HG03039 (cell line): ENCODE results near the gene LAPTM5.

Experiments used
- ATAC-seq: cut with Tn5 transposase; IDR thresholded peaks from one replicate; pipeline ENCODE4 v1.9.1; 2021; ENCODE audit warnings: mild to moderate bottlenecking, moderate library complexity; ENCODE audit not compliant: unreplicated experiment

Gene LAPTM5

DNA sequence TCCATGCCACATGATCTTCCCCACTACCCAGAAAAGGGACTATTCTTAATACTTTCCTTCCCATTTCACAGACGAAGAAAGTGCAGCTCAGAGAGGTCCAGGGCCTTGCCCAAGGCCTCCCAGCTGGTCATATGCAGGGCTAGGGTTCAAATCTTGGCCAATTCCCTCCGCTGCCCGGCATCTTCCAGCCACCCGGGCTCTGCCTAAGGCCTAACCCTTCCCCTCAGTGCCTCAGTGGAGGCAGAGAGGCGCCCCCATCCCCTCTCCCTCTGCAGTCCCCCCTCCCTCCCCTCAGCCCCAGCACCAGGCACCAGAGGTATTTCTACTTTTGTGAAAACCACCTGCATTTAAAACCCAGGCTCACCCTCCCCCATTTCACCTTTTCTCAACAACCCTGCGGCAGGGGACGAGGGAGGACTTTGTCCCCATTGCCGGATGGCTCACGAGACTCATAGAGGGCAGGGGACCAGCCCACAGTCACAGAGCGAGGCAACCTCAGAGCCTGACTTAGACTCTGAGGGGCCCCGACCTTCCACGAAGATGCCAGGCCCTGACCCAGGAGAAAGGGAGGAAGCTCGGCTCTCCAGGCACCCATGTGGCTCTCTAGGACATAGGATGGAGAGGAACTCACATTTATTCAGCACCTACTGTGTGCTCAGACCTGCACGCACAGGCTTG, 12.3 kb downstream of the LAPTM5 start:
- ATAC-seq: no peak

- ATAC-seq: no peak
Measured at GRCh38 chr1:30744060-30744756, 13.4 kb downstream of the LAPTM5 start.

- ATAC-seq: no peak
Measured at GRCh38 chr1:30743584-30744059, 14.0 kb downstream of the LAPTM5 start.

GRCh38 chr1:30742963-30743559, 14.5 kb downstream of the LAPTM5 start:
- no peak for ATAC-seq

- ATAC-seq: no peak
Measured at GRCh38 chr1:30742300-30742962, 15.1 kb downstream of the LAPTM5 start.

DNA sequence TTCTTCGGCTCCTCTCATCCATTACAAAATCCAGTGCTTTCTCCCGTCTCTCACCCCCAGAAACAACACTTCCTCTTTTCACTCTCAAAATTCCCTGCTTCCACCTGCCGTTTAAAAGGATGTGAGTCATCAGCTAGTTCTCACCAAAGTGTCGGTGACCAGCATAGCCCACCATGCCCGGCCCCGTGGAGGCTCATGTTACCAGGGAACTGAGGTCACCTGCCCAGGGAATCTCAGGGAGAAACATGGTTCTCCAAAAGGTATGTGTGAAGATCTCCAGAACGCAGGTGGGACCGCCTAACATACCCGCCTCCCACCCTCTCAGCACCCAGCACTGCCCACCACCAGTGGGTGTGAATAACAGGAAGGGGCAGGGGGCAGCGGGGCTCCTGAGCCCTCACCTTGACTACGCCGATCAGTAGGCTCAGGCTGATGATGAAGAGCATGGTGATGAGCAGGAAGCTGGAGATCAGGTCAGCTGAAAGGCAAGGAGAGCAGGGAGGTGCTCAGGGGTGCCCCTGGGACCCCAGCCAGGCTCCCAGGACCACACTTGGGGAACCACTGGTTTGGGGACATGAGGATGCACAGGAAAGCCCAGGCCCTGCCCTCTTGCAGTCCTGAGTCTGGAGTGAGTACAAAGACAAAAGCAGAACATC, 16.2 kb downstream of the LAPTM5 start:
- ATAC-seq: no peak

DNA sequence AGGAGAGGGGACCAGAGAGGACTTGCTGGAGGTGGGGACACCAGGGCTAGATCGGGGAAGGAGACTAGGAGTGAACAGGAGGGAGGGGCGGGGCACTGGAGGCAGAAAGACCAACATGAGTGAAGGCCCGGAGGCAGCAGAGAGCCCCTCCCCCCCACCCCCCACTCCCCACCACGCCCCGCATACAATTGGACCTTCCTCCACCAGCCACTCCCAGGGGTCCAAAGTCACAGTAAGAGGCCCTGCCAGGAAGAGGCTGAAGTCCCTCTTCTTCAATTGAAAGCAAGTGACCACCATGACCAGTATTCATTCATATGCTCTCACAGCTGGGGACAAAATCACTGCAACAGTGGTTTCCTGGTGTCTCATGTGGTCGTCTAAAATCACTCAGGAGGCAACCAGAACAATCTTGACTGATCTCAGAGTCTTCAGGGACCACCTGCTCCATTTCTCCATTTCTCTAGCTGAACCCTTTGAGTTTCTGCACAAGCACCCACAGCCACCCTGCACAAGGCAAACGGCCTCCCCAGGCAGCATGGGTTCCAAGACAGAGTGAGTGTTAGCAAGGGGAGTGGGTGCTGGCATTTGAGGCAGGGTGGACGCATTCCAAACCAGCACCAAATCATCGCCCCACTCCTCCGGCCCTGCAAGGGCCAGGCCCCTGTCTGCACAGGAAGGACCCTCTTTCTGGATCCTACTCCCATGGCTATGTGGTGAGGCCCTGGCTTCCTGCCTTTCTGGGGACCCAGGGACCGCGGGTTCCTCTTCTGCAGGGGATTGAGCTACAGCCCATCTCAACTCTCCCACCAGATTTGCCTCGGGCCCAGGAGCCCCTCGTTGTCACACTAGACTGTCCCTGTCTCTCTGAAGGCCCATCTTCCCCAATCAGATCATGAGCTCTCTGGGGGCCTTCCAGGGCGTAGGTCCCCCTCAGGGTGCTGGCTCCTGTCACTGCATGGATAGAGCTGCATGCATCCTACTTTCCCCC, 17.0 kb downstream of the LAPTM5 start:
- ATAC-seq: no peak

- ATAC-seq: no peak
Measured at GRCh38 chr1:30739601-30740000, 18.0 kb downstream of the LAPTM5 start.

DNA sequence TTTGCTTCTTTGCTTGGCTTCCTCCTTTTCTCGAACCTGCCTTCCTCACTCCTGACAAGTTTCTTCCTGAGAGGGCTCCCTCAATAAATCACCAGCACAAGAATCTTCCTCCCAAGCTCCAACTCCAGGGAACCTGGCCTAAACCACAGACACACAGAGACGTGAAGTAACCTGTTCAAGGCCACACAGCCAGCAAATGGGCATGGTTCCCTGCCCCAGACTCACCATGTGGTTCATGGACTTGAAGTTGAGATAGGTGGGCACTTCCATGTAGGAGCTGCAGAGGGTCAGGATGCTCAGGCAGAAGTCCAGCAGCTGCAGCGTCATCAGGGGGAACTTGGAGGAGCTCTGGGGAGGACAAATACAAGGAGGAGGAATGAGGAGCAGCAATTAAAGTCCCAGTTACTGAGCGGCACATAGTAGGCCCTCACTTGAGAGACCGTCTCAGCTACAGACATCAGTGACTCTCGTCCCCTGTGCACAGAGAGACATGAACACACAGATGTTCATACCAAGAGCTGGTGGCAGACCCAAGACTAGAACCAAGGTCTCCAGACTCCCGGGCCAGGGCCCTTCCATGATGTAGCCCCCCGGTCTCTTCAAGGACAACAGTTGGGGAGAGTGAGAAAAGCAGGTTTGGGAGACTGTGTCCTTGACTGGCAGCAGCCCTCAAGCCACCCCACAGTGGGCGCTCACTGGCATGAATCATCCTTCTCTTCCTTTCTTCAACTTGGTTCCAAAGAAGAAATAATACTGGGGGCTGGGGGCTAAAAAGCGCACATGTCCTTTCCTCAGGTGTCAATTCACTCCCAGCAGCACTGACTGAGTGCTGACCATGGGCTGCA, 18.6 kb downstream of the LAPTM5 start:
- ATAC-seq: no peak

DNA sequence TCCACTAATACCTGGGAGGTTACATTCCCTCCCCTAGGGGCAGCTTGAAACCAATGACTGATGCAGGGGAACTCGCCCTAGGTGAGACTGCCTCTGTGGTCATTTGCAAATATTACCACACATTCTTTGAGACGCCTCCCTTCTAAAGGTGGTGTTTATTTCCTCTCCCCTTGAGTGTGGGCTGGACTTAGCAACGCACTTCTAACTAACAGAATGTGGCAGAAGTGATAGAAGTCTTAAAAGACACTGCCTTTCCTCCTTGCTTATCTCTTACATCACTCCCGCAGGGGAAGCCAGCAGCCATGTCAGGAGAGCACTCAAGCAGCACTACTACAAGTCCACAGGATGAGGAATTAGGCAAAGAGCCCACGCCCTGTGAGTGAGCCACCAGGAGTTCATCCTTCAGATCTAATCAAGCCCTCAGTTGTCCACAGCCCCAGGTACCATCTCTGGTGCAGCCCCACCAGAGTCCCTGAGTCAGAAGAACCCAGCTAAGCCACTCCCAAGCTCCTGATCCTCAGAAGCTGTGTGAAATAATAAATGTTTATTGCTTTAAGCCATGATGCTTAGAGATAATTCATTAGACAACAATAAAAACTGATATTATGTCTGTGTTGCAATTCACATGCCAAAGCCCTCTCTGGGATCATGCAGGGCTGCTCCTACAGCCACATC, 19.4 kb downstream of the LAPTM5 start:
- ATAC-seq: no peak

DNA sequence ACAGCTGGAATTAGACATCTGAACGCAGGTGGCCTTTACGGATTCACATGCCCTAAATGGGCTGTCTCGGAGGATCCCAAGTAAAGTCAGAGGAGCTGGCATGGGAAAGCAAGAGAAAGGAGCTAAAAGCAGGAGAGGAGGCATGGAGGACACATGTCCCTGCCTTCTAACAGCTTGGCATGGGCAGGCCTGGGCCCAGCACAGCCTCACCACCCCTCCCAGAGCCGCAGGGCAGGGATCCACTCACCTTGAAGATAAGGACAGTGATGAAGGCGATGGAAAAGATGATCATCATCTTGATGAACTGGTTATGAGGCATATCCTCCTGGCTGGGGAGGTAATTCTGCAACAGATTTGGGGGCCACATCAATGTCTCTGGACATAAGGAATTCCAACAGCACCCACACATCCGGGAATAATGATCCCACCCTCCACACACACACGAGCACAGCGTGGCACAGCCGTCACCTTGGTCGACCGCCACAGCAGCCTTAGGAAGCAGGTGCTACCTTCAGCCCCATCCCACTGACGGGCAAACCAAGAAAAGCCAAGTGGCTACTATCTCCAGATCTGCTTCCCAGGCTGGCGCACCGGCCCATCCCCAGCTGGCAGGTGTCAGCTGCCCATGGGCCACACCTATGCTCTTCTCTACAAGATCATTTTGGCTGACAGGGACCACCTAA, 20.1 kb downstream of the LAPTM5 start:
- ATAC-seq: no peak

DNA sequence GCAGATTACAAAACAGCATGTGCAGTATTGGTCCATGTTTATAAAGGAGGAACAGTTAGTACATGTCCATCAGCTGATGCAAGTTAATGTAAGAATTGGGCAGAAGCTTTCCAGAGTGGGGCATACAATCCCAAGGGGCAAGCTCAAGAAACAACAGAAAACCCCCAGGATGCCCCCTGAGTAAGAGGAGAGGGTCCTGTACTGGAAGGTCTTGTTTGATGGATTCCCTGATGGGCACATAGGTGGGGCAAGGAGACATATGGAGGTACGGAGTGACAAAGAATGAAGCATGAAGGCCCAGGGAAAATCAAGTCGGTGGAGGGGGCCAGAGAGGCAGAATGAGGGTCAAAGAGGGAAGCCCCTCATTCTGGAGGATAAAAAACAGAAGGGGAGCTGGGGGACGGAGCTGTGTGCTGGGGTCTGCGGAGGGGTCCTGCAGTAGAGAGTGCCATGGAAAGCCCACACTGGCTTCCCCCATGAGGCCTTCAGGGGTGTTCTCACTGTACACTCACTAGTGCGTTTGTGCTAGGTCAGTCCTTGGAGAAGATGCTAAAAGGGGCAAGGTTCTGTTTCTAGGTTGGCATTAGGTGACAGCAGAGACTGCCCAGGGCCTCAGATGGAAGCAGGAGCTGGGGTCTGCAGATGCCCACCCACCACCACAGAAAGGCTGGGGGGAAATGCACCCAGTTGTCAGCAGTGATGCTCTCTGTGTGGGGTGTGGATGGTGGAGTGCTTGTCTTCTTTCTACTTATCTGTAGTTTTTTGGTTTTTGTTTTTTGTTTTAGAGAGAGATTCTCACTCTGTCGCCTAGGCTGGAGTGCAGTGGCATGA, 21.7 kb downstream of the LAPTM5 start:
- ATAC-seq: no peak

DNA sequence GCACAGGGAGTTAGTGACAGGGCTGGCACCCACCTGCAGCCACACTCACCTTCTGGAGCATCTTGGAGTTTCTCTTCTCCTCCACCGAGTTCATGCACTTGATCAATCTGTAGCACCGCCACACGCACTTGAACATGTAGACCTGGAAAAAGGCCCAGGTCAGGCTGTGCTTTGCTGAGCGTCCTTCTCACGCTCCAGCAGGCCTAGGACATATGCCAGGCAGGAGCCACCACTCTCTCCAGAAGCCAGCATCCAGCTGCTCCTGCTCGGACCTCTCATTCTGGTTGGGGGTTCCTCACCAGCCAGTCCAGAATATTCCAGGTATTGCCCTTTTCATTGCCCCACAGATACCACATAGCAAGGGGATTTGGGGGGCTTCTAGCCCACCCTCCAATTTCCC, 22.4 kb downstream of the LAPTM5 start:
- no peak for ATAC-seq

DNA sequence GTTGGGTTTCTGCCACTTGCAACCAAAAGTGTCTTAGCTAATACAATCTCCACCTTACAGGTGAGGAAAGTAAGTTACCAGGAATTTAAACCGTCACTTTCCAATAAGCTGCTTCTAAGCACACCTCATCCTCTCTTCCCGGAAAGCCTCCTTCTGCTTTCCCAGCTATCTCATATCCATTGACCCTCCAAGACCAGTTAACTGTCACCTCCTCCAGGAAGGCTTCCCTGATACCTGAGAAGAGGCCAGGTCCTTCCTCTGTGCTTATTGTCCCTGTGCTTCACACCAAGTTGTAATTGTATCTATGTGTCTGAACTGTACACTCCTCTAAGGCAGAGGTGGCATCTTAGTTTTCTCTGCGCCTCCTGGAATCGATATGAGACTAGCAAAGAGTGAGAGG, 23.0 kb downstream of the LAPTM5 start:
- no peak for ATAC-seq

GRCh38 chr1:30734106-30734505, 23.5 kb downstream of the LAPTM5 start:
- no peak for ATAC-seq

- ATAC-seq: no peak
Measured at GRCh38 chr1:30733493-30733892, 24.1 kb downstream of the LAPTM5 start.
